Measurements from ENCODE around the gene MAP4K4.
"Not testable (repeated sequence)": the region's sequence is repeated elsewhere in the genome, so short reads cannot be mapped to it uniquely, and the experiment has no call there.

The MAP4K4 gene

DNA sequence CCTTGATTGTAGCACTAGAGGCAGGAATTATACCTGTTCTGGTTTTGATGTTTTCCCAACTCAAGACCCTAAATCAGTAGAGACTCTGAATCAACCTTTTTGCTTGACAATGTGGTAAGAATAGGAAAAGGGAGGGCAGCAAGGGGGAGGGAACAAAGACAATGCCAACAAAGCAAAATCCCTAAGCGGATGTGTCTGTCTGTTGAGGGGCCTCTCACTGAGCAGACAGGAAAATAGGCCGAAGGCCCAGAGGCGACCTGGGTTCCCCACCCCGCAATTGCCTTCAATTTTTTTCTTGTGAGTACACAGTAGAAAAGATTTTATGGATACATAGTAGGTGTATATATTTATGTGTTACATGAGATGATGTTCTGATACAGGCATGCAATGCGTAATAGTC, 75.6 kb downstream of the MAP4K4 start:
- Histone ChIP-seq H3K4me3 (ENCODE audit: low read length) (no peak overlapping the region), H3K27ac (ENCODE audit: low read depth, low read length) (no peak overlapping the region), H3K56ac (ENCODE audit: low read length) (no peak overlapping the region), H4K8ac (ENCODE audit: low read depth, low read length) (no peak overlapping the region), H3K27me3 (ENCODE audit: insufficient read depth, low read length, poor library complexity) (no peaks in the 10 kb centered on the region), H3K79me2 (ENCODE audit: control insufficient read depth, insufficient read depth, low read length) (peaks cover 88% of the 10 kb centered on the region), H2BK5ac (ENCODE audit: low read length) (no peak overlapping the region), H3K4me2 (ENCODE audit: low read length) (no peak overlapping the region), H3K9ac (ENCODE audit: low read length) (no peak overlapping the region), H2AK5ac (ENCODE audit: low read length) (no peak overlapping the region), H3K4me1 (ENCODE audit: control insufficient read depth, low read depth, low read length) (peaks cover 13% of the 10 kb centered on the region), H4K5ac (ENCODE audit: low read length) (no peak overlapping the region), H3K18ac (ENCODE audit: low read length) (no peak overlapping the region), H2BK120ac (ENCODE audit: low read depth, low read length) (no peak overlapping the region), H3K4ac (ENCODE audit: low read depth, low read length) (no peak overlapping the region), H3K23ac (ENCODE audit: low read length) (no peak overlapping the region), H3K79me1 (ENCODE audit: low read length) (peaks cover 27% of the 10 kb centered on the region), H3K36me3 (ENCODE audit: control insufficient read depth, insufficient read depth, low read length) (no peaks in the 10 kb centered on the region), H2BK15ac (replicated peaks; ENCODE audit: low read depth) (no peak overlapping the region)
- WGBS (ENCODE audit: extremely low coverage, insufficient coverage, low lambda C conversion rate): no CpG with 5 or more reads among the region's 5 CpGs
- peak; percentile 43 for DNase-seq

DNA sequence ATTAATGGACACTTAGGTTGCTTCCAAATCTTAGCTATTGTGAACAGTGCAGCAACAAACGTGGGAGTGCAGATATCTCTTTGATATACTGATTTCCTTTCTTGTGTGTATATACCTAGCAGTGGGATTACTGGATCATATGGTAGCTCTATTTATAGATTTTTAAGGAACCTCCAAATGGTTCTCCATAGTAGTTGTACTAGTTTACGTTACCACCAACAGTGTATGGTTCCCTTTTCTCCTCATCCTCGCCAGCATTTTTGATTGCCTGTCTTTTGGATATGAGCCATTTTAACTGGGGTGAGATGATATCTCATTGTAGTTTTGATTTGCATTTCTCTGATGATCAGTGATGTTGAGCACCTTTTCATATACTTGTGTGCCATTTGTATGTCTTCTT, 76.5 kb downstream of the MAP4K4 start:
- H3K18ac ChIP-seq (ENCODE audit: low read length); H2BK15ac ChIP-seq (replicated peaks; ENCODE audit: low read depth); H3K56ac ChIP-seq (ENCODE audit: low read length); H2BK5ac ChIP-seq (ENCODE audit: low read length); H3K4me2 ChIP-seq (ENCODE audit: low read length); H2BK120ac ChIP-seq (ENCODE audit: low read depth, low read length); H3K4me1 ChIP-seq (ENCODE audit: control insufficient read depth, low read depth, low read length); H3K36me3 ChIP-seq (ENCODE audit: control insufficient read depth, insufficient read depth, low read length); H2AK5ac ChIP-seq (ENCODE audit: low read length); H3K9ac ChIP-seq (ENCODE audit: low read length); H4K5ac ChIP-seq (ENCODE audit: low read length); DNase-seq; H3K27ac ChIP-seq (ENCODE audit: low read depth, low read length); H3K4ac ChIP-seq (ENCODE audit: low read depth, low read length); H4K8ac ChIP-seq (ENCODE audit: low read depth, low read length); H3K23ac ChIP-seq (ENCODE audit: low read length); H3K27me3 ChIP-seq (ENCODE audit: insufficient read depth, low read length, poor library complexity); H3K4me3 ChIP-seq (ENCODE audit: low read length): not testable (repeated sequence)
- Histone ChIP-seq H3K79me1 (ENCODE audit: low read length) (peaks cover 28% of the 10 kb centered on the region), H3K79me2 (ENCODE audit: control insufficient read depth, insufficient read depth, low read length) (peaks cover 87% of the 10 kb centered on the region)
- WGBS (ENCODE audit: extremely low coverage, insufficient coverage, low lambda C conversion rate): no CpG with 5 or more reads among the region's 3 CpGs

DNA sequence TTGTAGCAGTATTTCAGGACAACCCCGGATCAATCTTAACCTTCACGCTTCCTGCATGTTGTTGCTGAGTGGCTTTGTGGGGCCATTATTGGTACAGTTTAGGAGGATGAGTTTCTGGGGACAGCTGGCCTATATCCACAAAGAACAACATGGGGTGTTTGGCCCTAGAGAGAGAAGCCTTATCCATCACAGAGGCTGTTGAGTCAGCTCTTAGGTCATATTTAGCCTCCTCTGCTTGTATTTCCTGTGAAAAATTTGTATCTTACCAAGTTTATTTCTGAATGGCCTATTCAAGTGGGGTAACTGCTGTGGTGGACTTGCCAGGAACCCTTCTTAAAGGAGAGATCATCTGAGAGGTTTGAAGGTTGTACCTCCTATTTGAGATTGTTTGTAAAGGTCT, 77.6 kb downstream of the MAP4K4 start:
- Histone ChIP-seq H3K36me3 (ENCODE audit: control insufficient read depth, insufficient read depth, low read length) (no peaks in the 10 kb centered on the region), H4K8ac (ENCODE audit: low read depth, low read length) (no peak overlapping the region), H3K18ac (ENCODE audit: low read length) (no peak overlapping the region), H3K27me3 (ENCODE audit: insufficient read depth, low read length, poor library complexity) (no peaks in the 10 kb centered on the region), H3K9ac (ENCODE audit: low read length) (no peak overlapping the region), H3K56ac (ENCODE audit: low read length) (no peak overlapping the region), H3K4me1 (ENCODE audit: control insufficient read depth, low read depth, low read length) (peaks cover 9% of the 10 kb centered on the region), H3K79me2 (ENCODE audit: control insufficient read depth, insufficient read depth, low read length) (peaks cover 89% of the 10 kb centered on the region), H3K27ac (ENCODE audit: low read depth, low read length) (no peak overlapping the region), H2BK5ac (ENCODE audit: low read length) (no peak overlapping the region), H3K79me1 (ENCODE audit: low read length) (peaks cover 33% of the 10 kb centered on the region), H4K5ac (ENCODE audit: low read length) (no peak overlapping the region), H2BK120ac (ENCODE audit: low read depth, low read length) (no peak overlapping the region), H2AK5ac (ENCODE audit: low read length) (no peak overlapping the region), H3K23ac (ENCODE audit: low read length) (no peak overlapping the region), H3K4me3 (ENCODE audit: low read length) (no peak overlapping the region), H3K4me2 (ENCODE audit: low read length) (no peak overlapping the region), H3K4ac (ENCODE audit: low read depth, low read length) (no peak overlapping the region), H2BK15ac (replicated peaks; ENCODE audit: low read depth) (no peak overlapping the region)
- no CpG with 5 or more reads among the region's 2 CpGs for WGBS (ENCODE audit: extremely low coverage, insufficient coverage, low lambda C conversion rate)
- DNase-seq: no peak

DNA sequence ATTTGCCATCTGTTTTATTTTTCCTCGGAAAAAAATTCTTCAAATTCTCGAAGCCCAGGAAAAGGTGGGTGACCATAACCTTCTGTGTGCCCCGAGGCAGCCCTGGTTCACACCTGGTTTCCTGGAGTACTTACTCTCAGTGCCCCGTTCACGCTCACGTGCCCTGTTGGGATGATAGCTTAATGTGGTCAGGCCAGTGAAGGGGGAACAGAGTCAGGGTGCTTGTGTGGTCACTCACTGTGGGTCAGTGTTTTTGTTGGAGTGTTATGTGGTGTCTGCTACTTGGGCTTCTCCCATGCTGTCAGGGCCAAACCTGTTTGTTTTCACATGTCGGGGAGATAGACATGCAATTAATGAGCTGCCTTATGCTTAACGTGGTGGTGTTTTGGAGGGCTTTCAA, 78.1 kb downstream of the MAP4K4 start:
- Histone ChIP-seq H2BK5ac (ENCODE audit: low read length) (no peak overlapping the region), H2BK120ac (ENCODE audit: low read depth, low read length) (no peak overlapping the region), H2BK15ac (replicated peaks; ENCODE audit: low read depth) (no peak overlapping the region), H3K27ac (ENCODE audit: low read depth, low read length) (no peak overlapping the region), H3K23ac (ENCODE audit: low read length) (no peak overlapping the region), H3K4ac (ENCODE audit: low read depth, low read length) (no peak overlapping the region), H3K18ac (ENCODE audit: low read length) (no peak overlapping the region), H4K5ac (ENCODE audit: low read length) (no peak overlapping the region), H3K9ac (ENCODE audit: low read length) (no peak overlapping the region), H3K4me3 (ENCODE audit: low read length) (no peak overlapping the region), H3K4me1 (ENCODE audit: control insufficient read depth, low read depth, low read length) (peaks cover 9% of the 10 kb centered on the region), H3K36me3 (ENCODE audit: control insufficient read depth, insufficient read depth, low read length) (no peaks in the 10 kb centered on the region), H3K4me2 (ENCODE audit: low read length) (no peak overlapping the region), H3K56ac (ENCODE audit: low read length) (peak overlapping the region; percentile 51), H3K27me3 (ENCODE audit: insufficient read depth, low read length, poor library complexity) (no peaks in the 10 kb centered on the region), H4K8ac (ENCODE audit: low read depth, low read length) (no peak overlapping the region), H3K79me1 (ENCODE audit: low read length) (peaks cover 33% of the 10 kb centered on the region), H2AK5ac (ENCODE audit: low read length) (no peak overlapping the region), H3K79me2 (ENCODE audit: control insufficient read depth, insufficient read depth, low read length) (peaks cover 90% of the 10 kb centered on the region)
- no CpG with 5 or more reads among the region's 8 CpGs for WGBS (ENCODE audit: extremely low coverage, insufficient coverage, low lambda C conversion rate)
- DNase-seq: no peak

DNA sequence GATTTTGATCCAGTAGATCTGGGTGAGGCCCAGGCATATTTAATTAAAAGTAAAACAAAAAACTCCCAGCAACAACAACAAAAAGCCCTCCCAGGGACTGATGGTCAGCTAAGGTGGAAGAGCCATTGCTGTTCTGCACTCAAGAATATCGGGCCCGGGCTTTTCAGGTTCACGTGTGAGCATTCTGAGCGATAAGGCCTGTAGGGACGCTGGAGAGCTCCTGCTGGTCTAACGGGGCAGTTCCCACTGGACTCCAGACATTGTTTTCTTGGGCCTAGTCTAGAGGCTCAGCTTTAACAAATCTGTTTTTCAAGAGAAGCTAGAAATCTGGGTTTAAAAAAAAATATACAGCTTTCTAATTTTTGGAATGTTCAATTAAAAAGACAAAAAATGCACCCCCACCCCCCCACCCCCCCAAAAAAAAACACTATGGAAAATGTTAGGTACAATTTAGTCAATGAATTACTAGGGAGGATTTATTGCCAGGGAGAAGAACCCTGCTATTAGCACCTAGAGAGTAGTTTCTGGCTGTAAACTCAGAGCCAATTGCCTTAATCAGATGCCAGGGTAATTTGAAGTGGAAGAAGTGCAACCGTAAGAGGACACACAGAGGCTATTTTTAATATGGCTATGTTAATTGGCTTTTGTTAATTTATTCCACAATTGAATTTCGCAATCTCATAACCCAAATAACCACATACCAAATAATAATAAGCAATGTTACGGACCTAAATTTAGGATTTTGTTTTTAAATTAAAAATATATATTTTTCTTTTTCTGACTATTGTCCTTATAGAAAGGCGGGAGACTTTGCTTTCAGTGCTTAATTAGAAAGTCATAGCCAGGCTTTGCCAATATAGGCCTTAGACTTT, 78.9 kb downstream of the MAP4K4 start:
- Histone ChIP-seq H2BK15ac (replicated peaks; ENCODE audit: low read depth) (no peak overlapping the region), H3K4ac (ENCODE audit: low read depth, low read length) (no peak overlapping the region), H3K79me2 (ENCODE audit: control insufficient read depth, insufficient read depth, low read length) (peaks cover 88% of the 10 kb centered on the region), H3K4me2 (ENCODE audit: low read length) (no peak overlapping the region), H3K36me3 (ENCODE audit: control insufficient read depth, insufficient read depth, low read length) (no peaks in the 10 kb centered on the region), H3K27me3 (ENCODE audit: insufficient read depth, low read length, poor library complexity) (no peaks in the 10 kb centered on the region), H2BK5ac (ENCODE audit: low read length) (no peak overlapping the region), H3K4me1 (ENCODE audit: control insufficient read depth, low read depth, low read length) (peaks cover 6% of the 10 kb centered on the region), H3K27ac (ENCODE audit: low read depth, low read length) (no peak overlapping the region), H2AK5ac (ENCODE audit: low read length) (no peak overlapping the region), H3K9ac (ENCODE audit: low read length) (no peak overlapping the region), H4K8ac (ENCODE audit: low read depth, low read length) (no peak overlapping the region), H3K79me1 (ENCODE audit: low read length) (peaks cover 33% of the 10 kb centered on the region), H4K5ac (ENCODE audit: low read length) (no peak overlapping the region), H2BK120ac (ENCODE audit: low read depth, low read length) (no peak overlapping the region), H3K23ac (ENCODE audit: low read length) (no peak overlapping the region), H3K4me3 (ENCODE audit: low read length) (no peak overlapping the region), H3K56ac (ENCODE audit: low read length) (no peak overlapping the region), H3K18ac (ENCODE audit: low read length) (no peak overlapping the region)
- DNase-seq: peak; percentile 77
- 100% methylated on average over 2 of the region's 10 CpGs for WGBS (ENCODE audit: extremely low coverage, insufficient coverage, low lambda C conversion rate)

DNA sequence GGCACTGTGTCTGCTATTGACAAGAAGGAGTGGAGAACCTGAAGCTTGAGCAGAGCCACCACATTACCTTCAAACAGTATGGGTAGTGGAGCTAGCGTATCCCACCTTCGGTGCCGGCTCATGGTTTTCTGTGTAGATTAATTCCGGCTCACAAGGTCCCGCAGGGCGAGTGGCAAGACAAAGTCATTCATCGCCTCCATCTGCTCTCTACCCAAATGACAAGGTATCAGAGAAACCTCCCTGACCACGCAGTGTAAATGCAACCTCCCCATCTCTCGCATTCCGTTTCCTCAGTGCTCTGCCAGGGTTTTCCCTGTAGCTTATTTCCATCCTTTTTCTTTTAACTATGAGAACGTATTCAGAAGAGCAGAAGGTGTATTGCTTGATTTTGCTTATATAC, 79.8 kb downstream of the MAP4K4 start:
- H4K5ac ChIP-seq (ENCODE audit: low read length): no peak overlapping the region
- peaks cover 10% of the 10 kb centered on the region for H3K4me1 ChIP-seq (ENCODE audit: control insufficient read depth, low read depth, low read length)
- no CpG with 5 or more reads among the region's 11 CpGs for WGBS (ENCODE audit: extremely low coverage, insufficient coverage, low lambda C conversion rate)
- H3K36me3 ChIP-seq (ENCODE audit: control insufficient read depth, insufficient read depth, low read length): no peaks in the 10 kb centered on the region
- peaks cover 36% of the 10 kb centered on the region for H3K79me1 ChIP-seq (ENCODE audit: low read length)
- peaks cover 89% of the 10 kb centered on the region for H3K79me2 ChIP-seq (ENCODE audit: control insufficient read depth, insufficient read depth, low read length)
- no peak overlapping the region for H3K56ac ChIP-seq (ENCODE audit: low read length)
- H3K9ac ChIP-seq (ENCODE audit: low read length): no peak overlapping the region
- no peak overlapping the region for H2BK5ac ChIP-seq (ENCODE audit: low read length)
- no peak overlapping the region for H3K23ac ChIP-seq (ENCODE audit: low read length)
- H3K4me2 ChIP-seq (ENCODE audit: low read length): no peak overlapping the region
- H3K18ac ChIP-seq (ENCODE audit: low read length): no peak overlapping the region
- no peak overlapping the region for H2BK120ac ChIP-seq (ENCODE audit: low read depth, low read length)
- H2BK15ac ChIP-seq (replicated peaks; ENCODE audit: low read depth): no peak overlapping the region
- H2AK5ac ChIP-seq (ENCODE audit: low read length): no peak overlapping the region
- no peaks in the 10 kb centered on the region for H3K27me3 ChIP-seq (ENCODE audit: insufficient read depth, low read length, poor library complexity)
- no peak overlapping the region for H3K4ac ChIP-seq (ENCODE audit: low read depth, low read length)
- no peak overlapping the region for H3K4me3 ChIP-seq (ENCODE audit: low read length)
- H3K27ac ChIP-seq (ENCODE audit: low read depth, low read length): no peak overlapping the region
- no peak overlapping the region for H4K8ac ChIP-seq (ENCODE audit: low read depth, low read length)
- DNase-seq: no peak
